Suprapubic skin (tissue), 4 donors: Measurements from ENCODE around the gene ZDHHC1.

Source experiments
- CTCF ChIP-seq, 2 donors: fragments of 200-600 bp in 1 of 2; fragments of 450-650 bp in 1 of 2; sonication (generic) in 1 of 2; IDR thresholded peaks; one replicate each; pipeline ENCODE4 v1.5.1; 2016 to 2019; ENCODE audit warnings: antibody characterized with exemption in 2 of 2, mild to moderate bottlenecking in 1 of 2, moderate library complexity in 1 of 2
- POLR2A ChIP-seq, 2 donors: fragments of 450-650 bp; IDR thresholded peaks; one replicate each; pipeline ENCODE4 v1.6.1; 2017; ENCODE audit warnings: antibody characterized with exemption in 2 of 2, mild to moderate bottlenecking in 2 of 2, moderate library complexity in 2 of 2
- POLR2AphosphoS5 ChIP-seq, 3 donors: sonication (generic); formaldehyde crosslinking; IDR thresholded peaks; one replicate each; pipeline ENCODE4 v1.6.1; 2017; ENCODE audit warnings: antibody characterized with exemption in 3 of 3

- TF ChIP-seq POLR2A (IDR thresholded peaks at IDR 0.05) (no peak), CTCF (IDR thresholded peaks at IDR 0.05) (no peak), POLR2AphosphoS5 (IDR thresholded peaks at IDR 0.05) (no peak)
Observed at GRCh38 chr16:67386861-67387455, 29.3 kb downstream of the ZDHHC1 start.
